HG03175 (cell line): Measurements from ENCODE around the gene ACP6.
"Not testable (repeated sequence)": the region's sequence is repeated elsewhere in the genome, so short reads cannot be mapped to it uniquely, and the experiment has no call there.

Experiments
- ATAC-seq: cut with Tn5 transposase; IDR thresholded peaks from one replicate; pipeline ENCODE4 v1.9.1; 2021; ENCODE audit warnings: mild to moderate bottlenecking, moderate library complexity; ENCODE audit not compliant: unreplicated experiment

Gene ACP6

DNA sequence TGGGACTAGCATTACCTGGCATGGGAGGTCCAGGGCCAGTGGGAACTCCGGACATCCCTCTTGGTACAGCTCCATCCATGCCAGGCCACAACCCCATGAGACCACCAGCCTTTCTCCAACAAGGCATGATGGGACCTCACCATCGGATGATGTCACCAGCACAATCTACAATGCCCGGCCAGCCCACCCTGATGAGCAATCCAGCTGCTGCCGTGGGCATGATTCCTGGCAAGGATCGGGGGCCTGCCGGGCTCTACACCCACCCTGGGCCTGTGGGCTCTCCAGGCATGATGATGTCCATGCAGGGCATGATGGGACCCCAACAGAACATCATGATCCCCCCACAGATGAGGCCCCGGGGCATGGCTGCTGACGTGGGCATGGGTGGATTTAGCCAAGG lies 45.8 kb downstream of the ACP6 start:
- no peak for ATAC-seq

DNA sequence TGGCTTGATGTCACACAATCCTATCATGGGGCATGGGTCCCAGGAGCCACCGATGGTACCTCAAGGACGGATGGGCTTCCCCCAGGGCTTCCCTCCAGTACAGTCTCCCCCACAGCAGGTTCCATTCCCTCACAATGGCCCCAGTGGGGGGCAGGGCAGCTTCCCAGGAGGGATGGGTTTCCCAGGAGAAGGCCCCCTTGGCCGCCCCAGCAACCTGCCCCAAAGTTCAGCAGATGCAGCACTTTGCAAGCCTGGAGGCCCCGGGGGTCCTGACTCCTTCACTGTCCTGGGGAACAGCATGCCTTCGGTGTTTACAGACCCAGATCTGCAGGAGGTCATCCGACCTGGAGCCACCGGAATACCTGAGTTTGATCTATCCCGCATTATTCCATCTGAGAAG lies 46.3 kb downstream of the ACP6 start:
- ATAC-seq, result no peak

DNA sequence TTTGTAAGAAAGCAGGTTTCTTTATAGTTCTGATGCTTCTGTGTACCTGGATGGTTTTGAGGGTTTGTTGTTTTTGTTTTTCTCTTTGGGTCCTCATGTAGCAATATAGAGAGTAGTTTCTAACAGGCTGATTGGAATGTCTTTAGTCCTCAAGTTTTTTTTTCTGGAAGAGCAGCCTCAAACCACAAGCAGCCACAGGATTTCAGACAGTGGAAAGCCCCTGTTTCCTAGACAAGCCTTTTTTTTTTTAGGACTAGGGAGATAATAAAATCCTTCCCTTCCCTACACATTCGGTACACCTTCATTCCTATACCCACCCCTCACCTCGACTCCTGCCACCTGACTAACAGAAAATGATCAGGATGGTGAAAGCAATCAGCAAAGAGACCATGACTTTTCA lies 47.6 kb downstream of the ACP6 start:
- no peak for ATAC-seq

DNA sequence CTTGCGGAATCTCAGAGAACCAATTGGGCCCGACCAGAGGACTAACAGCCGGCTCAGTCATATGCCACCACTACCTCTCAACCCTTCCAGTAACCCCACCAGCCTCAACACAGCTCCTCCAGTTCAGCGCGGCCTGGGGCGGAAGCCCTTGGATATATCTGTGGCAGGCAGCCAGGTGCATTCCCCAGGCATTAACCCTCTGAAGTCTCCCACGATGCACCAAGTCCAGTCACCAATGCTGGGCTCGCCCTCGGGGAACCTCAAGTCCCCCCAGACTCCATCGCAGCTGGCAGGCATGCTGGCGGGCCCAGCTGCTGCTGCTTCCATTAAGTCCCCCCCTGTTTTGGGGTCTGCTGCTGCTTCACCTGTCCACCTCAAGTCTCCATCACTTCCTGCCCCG lies 49.8 kb downstream of the ACP6 start:
- ATAC-seq, result no peak

DNA sequence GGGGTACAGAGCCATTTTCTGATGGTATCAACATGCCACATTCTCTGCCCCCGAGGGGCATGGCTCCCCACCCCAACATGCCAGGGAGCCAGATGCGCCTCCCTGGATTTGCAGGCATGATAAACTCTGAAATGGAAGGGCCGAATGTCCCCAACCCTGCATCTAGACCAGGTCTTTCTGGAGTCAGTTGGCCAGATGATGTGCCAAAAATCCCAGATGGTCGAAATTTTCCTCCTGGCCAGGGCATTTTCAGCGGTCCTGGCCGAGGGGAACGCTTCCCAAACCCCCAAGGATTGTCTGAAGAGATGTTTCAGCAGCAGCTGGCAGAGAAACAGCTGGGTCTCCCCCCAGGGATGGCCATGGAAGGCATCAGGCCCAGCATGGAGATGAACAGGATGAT lies 50.6 kb downstream of the ACP6 start:
- no peak for ATAC-seq

DNA sequence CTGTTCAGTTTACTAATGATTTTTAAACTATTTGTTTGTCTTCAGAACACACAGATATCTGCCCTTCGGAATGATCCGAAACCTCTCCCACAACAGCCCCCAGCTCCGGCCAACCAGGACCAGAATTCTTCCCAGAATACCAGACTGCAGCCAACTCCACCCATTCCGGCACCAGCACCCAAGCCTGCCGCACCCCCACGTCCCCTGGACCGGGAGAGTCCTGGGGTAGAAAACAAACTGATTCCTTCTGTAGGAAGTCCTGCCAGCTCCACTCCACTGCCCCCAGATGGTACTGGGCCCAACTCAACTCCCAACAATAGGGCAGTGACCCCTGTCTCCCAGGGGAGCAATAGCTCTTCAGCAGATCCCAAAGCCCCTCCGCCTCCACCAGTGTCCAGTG lies 51.6 kb downstream of the ACP6 start:
- ATAC-seq, result no peak

DNA sequence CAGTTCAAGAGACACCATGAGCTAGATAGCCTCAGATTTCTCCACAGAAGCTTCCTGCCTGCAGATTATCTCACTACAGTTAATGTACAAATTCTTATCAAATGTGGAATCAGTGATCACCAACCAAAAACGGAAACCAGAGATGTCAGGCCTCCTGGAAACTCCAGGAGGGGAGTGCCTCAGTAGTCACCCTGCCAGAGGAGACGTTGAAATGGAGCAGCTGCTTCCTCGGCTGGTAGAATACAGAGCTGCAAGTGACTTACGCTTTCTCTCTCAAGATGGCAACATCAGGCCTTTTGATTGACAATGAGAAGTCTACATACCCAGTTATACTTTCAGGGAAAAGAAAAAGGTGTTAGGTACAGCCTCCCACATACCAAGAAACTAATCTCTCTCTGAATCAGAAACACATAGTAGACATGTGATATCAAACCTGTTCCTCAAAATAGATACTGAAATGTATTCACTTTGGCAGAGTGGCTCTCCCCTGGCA lies 52.2 kb downstream of the ACP6 start:
- ATAC-seq, result no peak

DNA sequence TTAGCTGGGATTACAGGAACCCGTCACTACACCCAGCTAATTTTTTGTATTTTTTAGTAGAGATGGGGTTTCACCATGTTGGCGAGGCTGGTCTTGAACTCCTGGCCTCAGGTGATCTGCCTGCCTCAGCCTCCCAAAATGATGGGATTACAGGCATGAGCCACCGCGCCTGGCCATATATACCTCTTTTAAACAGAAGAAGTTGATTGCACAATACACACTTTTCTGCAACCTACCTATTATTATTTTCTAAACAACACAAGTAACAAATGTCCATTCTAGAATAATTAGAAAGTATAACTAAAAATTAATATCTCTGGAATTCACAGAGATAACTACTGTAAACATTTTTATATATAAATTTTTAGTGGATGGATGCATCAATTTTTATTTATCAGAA lies 55.4 kb downstream of the ACP6 start:
- ATAC-seq, result not testable (repeated sequence)

DNA sequence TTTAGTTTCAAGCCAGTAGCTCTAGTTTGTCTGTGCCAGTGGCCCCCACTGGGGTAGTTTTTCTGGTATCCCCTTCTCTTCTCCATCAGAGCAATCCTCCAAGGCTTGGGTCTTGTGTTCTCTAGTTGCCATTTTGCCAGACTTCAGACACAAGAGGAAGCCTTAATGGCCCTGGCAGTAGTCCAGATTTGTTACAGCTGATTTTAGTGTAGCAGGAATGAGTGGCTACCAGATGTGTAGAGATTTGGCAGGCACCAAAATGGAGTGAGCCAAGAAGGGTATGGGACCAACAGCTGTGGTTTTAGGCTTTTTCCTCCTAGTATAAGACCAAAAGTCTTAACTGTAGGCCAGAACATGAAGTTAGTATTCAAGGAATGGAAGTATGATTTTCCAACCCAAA lies 56.8 kb downstream of the ACP6 start:
- ATAC-seq, result no peak

DNA sequence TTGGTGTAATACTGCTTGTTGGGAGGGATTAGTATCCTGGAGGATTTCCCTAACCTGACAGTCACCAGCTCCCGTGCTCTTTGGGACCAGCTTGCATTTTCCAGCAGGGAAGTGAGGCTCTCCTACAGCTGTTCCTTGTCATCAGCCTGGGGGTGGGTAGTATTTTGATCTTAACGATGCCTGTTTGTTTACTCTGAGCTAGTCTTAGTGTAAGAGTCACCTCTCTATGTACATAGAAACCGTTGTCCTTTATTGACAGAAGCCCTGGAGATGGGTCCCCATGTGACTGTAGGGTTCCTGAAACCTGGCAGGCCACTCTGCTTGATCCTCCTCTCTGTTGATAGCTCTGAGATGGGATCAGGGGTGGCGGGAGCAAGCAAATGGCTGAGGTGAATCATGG lies 58.0 kb downstream of the ACP6 start:
- ATAC-seq, result no peak

DNA sequence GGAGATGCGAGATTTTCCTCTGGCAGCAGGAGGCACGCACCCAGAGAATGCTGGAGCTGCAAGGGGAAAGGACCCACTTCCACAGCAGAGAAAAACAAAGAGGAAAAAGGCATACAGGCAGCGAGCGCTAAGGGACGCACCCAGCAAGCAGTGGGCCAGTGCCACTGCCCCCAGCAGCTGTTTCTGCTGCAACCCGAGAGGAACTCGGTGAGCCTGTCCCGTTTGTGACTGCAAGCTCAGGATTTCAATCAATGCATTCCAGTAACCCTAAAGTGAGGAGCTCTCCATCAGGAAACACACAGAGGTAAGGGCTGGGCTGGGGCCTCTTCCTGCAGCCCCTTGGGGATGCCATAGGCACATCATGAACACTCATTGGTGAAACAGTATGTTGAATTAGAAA lies 58.7 kb downstream of the ACP6 start:
- no peak for ATAC-seq

DNA sequence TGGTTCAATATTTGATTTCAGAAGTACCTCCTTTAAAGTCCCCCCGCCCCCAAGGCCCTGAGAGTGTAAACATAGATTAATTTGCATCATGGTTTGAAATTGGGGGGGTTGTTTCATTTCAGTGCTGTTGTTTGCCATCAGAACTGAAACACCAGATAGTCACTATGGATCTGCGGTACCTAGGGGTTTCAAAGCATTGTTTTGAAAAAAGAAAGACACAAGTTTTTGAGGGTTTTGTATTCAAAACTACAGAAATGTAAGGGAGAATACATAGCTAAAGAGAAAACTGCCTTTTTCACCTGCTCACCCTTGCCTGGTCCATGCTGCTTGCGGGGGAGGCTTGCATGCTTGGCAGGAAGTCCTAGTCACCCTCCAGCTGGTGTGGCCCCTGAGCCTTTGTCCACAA lies 59.3 kb downstream of the ACP6 start:
- no peak for ATAC-seq

DNA sequence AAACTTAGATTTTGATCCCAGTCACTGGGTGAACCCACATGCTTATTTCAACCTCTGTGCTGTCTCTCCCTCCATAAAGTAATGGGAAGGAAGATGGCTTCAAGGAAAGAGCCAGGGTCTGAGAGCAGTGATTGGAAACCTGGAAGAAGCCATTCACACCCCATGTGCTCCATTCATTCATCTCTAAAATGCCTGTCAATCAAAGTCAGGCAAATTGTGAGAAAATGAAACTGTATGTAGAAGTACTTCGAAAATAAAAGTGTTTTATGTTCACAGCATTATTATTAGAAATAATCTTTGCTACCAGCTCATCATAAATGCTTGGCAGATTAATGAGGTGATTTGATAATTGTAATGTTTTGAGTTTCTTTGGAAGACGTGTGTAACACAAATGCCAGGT lies 61.0 kb downstream of the ACP6 start:
- ATAC-seq, result no peak

DNA sequence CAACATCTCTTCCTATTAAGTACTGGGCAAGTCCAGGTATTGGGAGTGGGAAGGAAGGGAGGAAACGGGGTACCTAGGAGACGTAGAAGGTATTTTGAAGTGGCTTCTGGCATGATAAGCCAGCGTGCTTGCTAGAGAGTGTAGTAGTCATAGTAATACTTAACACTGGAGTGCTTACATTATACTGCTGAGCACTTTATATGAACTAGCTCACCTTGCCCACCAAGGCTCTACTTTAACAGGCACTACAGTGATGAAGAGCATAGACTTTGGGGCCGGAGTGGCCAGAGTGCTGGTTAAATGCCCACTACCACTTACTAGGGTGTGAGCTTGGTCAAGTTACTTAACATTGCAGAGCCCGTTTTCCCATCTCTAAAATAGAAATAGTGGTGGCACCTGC lies 61.7 kb downstream of the ACP6 start:
- ATAC-seq, result no peak

DNA sequence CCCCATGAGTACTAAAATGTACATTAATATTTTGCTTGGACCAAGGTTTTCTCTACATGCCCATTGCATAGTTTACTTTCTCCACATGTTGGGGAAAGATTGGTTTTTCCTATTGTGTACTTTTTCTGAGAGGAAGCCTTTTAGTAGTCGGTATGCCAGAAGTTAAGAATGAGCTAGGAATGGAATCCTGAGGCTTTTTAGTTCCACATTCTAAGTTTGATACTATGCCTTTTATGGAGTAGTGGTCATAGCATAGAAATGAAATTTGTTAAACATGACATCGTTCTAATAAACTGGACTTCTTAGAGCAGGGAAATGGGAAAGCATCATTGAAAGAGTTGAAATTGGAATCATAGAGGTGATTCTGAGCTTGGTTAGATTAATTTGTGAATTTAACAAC lies 64.7 kb downstream of the ACP6 start:
- no peak for ATAC-seq

DNA sequence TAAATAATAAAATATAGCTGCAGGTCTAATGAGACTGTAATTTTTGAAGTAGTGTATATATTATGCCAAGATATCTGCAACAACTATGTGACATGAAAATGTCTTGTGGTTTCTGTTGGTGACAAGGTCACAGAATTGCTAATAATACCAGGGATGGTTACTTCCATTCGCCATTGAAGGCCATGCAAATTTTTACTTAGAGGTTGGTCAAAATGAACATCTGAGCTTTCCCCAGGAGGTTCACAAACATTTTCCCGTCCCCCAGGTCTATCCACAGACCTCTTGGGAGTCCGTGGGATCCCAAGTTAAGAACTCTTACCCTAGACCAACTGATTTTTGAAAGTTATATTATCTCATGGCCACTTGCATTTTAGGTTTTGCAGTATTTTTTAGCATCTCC lies 66.3 kb downstream of the ACP6 start:
- ATAC-seq, result no peak

DNA sequence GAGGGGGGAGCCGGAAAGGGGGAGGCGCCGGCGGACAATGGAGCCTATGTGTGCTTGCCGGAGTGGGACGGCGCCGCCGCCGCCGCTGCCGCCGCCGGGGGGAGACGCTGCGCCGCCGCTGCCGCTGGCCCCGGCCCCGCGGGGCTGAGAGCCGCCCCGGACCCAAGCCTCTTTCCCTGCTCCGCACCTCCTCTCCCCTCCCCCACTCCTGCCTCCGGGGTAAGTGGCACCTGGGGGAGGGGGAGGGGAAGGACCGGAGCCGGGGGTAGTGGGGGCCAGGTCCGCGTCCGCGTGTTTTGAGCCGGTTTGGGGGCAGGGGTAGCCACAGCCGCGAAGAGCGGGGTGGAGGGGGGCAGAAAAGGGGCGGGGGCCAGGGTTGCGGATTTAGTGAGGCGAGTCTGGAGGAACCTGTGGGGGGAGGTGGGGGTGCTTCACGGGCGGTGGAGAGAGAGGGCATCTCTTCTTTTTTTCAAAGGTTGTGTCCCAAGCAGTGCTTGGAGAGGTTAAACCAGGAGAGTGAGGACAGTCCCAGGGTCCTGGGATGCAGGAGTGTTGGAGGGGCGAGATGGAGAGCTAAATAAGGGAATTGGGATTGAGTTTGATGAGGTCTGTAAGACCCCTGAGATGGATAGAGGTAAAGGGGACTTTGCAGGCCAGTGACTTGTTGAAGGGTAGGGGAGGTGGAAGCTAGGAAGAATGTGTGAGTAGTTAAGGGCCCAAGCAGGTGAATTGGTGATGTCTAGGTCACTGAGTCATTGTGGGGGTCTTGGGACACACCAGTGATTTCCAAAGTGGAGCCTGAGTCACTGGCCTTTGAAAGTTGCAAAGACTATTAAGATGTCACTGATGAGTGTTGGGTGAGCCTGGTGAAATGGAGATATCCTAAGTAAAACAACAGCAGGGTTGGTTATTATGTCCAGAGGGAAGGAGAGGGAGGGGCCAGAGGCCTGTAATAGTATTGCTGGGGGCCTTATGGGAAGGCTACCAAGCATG lies 69.9 kb downstream of the ACP6 start:
- no peak for ATAC-seq

DNA sequence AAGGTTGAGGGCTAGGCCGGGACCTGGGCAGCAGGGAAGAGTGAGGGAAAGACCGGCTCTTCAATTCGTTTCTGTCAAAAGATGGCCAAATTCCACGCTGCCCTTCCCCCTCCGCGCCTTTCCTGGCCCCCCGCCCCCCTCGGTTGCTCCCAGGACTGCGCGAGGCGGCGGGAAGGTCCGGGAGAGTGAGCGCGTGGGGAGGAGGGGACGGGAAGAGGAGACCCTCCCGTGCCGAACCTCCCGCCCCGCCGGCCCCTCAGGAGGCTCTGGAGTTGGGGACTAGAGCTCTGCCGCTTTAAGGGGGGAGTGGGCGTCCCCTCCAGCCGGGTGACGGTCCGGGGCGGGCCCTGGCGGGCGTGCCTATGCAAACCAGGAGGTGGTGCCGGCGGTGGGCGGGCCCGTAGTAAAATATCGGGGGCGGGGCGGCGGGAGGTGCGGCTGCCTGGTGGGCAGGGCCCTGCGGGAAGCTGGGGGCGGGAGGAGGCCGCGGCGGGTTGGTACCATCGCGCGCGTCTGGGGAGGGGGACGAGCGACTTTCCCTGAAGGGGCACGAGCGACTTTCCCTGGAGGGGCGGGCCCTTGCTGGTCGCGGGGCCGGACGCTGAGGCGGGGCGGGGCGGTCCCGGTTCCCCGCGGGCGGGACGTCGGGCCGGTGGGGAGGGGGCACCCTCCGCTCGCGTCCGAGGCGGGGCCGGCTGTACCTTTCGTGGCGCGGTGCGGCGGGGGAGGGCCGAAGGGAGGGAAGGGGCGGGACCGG lies 70.8 kb downstream of the ACP6 start:
- ATAC-seq, result peak; percentile 83

DNA sequence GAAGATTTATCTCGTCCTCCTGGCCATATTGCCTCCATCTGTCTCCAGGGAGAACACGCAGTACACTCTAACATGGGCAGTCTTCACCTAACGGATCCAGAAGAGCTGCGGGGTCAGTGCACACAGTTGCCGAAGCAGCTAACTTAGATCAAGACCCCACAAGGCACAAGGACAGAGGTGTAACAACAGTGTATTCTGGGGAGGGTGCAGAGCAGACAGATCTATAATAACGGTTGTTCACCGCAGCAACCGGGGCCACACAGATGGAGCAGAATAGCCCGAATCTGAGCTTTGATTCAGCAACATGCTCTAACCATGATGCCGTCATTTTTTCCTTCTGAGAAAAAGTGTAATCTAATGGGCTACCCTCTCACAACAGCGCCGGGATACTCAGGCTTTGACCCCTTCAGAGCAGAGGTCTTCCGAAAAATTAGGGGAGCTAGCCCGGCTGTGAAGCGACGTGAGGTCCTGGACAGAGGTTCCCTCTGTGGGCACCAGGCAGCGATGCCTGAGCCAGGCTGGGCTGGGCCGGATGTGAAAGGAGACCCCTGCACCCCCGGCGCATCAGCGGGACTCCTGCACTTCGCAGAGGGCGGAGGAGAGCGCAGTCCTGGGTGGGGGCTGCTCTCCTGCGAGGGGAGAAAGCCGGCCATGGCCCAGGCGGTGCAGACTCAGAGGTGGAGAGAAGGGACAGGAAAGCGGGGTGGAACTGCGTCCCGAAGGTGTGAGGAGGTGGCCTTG lies 71.5 kb downstream of the ACP6 start:
- ATAC-seq, result no peak

DNA sequence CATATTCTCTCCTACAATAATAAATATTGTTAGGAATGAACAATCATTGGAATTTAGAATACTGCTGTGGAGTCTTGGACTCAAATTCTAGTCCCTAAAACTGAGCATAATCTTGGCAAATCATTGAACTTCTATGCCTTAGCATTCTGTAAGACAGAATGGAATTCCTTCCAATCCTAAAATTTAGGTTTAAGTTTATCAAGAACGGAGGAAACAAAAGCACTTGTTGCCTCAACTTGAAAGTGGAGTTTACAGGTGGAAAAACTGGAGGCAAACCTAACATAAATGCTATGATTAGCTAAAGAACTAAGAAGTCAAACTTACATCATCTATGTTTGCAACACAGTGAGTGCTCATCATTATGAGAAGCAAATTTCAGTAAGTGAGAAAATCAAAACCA lies 73.3 kb downstream of the ACP6 start:
- ATAC-seq, result no peak
